Fibroblast of the conjunctiva (primary cell): Measurements from ENCODE around the gene ITGA6.
A peak's percentile ranks its signal among the peaks of the same experiment; 100 is the strongest.

ENCODE experiments used
- DNase-seq: peaks from one replicate; pipeline ENCODE4 v3.0.0-alpha.2; 2010; ENCODE audit warnings: low read depth

Gene ITGA6

DNA sequence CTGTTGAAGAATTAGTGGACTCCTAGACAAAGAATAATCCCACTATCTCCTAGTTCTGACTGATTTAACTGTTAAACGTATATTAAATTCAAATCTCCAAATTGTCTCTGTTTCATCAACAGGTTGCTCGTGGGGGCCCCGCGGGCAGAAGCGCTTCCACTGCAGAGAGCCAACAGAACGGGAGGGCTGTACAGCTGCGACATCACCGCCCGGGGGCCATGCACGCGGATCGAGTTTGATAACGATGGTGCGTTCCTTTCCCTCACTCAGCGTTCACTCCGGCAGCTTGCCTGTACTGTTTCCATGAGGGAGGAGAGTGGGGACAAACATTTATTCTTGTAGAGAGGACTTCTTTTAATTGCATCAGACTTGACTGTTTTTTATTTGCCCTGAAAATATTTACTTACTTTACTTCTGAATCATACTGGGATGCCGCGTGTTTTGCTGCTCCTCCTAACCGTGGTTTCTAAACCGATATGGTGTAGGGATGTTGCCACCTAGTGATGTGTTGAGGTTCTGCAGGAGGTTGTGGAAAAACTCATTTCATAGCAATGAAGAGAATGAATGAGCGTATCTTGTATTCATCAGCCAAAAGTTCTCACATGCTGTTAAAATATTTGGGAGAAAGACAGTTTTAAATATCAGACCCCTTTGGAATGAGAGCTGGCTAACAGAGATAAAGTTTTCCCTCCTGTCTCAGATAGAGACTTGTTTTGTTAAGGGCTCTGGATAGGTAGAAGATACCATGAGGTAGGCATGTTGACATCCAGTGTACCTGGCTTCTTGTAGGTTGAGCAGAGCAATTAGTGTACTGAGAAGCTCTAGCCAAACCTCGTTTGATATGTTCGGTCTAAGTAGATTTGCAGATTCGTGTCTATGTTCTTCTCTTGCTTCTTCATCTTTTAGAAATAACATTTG lies 38.3 kb downstream of the ITGA6 start:
- DNase-seq: peak; percentile 79

DNA sequence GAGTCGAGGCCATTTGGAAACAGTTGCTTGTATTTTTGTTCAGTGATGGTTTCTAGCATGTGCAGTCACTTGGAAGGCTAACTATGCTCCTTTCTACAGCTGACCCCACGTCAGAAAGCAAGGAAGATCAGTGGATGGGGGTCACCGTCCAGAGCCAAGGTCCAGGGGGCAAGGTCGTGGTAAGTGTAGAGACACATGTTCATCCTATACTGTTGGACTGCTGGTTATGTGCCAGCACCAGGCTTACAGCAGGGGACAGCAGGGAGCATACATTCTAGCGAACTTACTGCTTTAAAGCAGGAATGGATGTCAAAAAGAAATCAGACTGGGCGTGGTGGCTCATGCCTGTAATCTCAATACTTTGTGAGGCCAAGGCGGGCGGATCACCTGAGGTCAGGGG lies 40.0 kb downstream of the ITGA6 start:
- DNase-seq: no peak

DNA sequence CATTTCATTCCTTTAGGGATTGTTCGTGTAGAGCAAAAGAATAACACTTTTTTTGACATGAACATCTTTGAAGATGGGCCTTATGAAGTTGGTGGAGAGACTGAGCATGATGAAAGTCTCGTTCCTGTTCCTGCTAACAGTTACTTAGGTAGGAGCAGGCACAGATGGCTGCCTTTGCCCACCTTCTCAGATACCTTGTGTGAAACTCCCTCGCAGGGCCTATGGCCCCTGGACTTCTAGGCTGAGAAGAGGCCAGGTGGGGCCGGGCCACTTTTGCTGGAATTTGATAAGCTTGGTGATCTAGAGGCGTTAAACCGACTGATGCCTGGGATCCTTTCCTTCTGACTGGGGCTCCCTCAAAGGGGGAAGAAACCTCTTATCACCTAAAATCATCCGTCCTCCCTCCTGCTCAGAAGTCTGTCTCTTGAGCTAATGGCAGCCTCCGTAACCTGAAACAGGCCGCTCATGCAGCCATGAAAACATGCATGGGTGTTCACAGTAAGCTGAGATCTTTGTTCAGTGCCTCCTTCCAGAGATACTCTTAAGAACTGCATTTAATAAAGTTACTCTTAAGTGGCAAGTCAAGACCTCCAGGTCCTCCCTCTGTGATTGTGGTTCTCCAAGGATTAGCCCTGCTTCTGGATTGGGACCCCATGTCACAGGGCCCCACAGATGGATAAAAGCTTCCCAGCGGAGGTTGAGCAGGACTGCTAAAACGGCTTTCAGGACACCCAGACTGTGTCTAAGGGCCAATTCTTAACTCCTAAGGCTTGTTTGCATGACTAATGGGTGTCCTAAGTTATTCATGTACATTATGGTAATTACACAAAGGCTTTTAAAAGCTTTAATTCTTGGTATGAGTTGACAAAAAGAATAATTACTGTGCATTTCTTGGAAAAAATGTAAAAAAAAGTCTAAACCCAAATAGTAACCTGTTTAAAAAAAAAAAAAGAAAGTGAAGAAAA lies 43.9 kb downstream of the ITGA6 start:
- DNase-seq: no peak

DNA sequence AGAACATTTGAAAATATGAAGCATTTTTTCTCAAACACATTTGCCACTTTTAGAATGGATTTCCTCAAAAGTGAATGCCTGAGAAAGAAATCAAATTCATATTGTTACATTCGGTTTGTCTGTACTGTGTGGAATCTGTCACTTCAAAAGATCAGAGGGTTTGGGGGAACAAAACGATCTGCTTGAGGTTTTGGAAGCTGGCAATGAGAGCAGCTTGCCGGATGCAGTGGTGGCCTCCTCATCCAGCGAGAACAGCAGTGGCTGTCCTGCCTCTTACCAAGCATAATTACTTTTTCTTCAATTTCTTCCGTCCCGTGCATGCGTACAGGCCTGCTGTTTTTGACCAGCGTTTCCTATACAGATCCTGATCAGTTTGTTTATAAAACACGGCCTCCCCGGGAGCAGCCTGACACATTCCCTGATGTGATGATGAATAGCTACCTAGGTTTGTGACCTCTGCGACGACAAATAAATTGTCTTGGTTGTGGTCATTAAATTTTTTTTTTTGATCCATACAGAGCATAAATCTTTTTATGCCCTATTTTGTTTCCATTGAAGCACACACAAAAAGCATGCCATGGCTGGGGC lies 45.2 kb downstream of the ITGA6 start:
- DNase-seq: no peak

DNA sequence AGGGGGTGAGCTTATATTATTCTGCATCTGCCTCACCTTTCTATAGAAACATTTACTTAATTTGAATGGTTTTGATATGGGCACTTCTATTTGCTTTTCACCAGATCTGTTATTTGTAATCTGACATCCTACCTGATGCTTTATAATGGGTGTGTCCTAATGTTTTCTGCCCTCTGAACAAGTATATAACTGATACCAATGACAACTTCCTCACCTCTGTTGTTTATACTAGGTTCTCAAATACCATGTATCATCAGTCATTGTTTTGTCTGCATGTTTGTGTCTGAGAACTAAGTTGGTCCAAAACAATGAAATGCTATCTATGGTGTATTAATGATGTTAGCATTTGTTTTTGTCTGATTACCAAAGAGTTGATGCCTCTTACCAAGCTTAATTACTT lies 45.8 kb downstream of the ITGA6 start:
- DNase-seq: no peak

DNA sequence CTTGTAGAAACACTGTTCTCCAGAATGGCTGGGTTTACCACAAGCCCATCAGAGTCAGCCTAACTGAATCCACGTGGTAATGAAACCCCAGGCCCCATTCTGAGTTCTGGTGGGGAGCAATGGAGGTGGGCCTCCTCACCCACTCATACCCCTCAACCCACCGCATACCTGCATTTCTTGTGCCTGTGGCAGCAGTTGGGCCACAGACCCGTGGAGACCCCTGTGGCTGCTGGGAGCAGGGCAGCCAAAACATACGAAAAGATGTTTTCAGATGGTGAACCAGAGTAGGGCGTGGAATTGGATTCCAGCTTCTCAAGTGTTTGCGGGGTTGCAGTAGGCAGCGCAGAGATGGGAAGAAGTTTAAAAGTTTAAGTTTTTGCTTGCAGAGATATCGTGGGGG lies 51.0 kb downstream of the ITGA6 start:
- DNase-seq: no peak

DNA sequence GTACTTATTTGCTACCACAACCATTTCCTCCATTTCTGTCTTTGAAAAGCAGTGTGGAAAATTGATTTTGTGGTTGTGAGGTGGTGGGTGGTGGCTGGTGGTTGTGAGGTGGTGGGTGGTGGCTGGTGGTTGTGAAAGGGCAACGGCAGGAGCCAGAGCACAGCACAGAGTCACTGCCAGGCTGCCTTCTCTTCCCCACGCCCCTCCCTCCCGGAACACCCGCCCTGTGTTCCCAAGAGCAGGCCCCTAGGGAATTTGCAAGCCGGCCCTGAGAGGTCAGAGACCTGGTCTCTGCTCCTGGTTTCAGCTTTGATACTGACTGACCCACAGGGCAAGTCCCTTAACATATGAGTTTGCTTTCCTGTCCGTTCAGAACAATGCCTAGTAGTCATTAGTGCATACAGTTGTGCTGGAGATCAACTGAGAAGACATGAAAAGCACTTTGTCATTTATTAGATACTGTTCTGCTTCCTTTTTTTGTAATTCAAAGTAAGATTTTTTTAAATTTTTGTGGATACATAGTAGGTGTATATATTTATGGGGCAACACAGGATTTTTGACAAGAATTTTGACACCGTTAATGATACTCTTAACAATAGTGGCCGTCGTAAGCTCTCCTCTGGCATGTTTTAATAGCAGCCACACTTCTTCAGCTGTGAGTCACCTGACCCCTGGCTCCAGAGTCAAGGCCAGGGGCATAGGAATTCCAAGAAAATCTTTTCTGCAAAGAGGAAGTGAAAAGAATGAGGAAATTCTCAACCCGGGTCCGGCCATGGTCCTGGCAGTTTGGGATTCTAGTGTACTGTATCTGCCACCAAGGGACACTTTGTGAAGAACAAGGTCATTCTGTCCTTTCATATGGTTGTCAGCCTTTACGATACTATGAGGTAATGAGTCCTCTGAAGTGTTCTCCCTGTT lies 53.2 kb downstream of the ITGA6 start:
- no peak for DNase-seq

DNA sequence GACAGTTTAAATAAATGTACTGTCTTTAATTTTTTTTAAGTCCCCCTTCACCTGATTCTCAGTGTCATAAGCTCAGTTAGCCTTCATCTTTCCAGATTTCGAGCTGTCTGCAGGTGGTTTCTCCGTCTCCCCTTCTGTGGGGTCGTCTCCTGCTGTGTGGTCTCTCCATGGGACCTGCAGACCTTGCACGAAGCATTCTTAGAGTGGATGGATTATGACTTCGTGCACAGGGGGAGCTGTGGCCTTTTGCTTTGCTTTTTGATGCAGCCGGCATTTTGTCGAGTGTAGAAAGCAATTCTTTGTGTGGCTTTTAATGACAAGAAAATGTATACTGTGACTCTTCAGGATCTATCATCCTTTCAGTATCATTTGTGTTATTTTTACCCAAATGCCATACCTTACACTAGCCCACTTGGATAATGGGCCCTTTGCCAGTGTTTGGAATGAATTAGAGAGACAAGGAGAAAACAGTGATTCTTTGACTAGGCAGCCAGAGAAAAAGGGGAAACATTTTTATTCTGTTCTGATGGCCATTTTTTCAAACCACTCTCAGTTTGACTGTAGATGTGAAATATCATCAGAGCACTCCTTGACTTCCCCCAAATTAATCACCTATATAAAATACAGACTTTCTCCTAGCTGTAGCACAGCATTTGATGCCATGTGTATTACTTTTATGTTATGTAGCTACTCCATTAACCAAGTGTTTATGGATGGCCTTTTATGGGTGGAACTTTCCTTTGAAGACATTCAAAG lies 54.3 kb downstream of the ITGA6 start:
- no peak for DNase-seq

DNA sequence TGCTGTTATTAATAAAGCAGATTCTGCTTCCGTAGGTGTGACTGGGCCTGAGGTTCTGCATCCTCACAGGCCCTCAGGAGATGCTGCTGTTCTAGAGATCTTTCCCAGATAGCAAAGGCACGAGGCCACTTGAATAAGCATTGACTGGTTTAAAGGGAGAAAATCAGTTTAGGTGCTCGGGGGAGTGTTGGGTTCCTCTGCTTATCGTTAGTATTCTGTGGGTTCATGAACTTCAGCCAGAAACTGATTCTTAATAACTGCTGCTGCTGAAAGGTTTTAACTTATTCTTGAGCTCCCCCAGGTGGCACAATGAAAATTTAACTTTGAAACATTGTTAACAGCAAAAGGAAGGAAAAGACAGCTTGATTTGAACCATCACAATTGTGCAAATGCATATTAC lies 56.9 kb downstream of the ITGA6 start:
- peak; percentile 6 for DNase-seq

DNA sequence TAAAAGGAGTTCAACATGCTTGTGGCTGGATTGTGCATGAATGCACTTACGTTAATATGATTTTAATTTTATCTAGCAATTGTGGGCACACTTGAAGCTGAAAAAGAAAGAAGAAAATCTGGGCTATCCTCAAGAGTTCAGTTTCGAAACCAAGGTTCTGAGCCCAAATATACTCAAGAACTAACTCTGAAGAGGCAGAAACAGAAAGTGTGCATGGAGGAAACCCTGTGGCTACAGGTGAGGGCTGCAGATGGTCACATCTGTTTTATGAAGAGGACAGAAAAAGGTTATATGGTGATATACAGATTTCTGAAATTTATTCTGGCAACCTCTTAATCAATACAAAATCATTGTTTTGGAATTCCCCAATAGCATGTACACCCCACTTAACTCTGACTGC lies 57.3 kb downstream of the ITGA6 start:
- DNase-seq: no peak

DNA sequence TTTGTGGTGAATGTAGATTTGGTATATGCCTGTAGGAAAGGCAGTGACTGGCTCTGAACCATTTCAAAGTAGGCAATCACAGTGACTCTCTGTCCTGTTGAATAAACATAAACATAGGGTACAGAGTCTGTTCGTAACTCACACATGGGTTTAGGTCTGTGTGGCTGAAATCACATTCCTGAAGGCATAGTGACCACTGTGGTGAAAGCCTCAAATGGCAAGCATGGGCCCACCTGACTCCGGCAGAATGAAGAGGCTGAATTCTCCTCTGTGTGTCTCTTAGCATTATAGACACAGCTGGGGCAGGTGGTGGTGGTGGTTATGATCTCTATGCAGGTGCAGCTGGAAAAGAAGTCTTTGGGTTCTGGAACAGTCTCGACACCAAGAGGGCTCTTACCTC lies 61.2 kb downstream of the ITGA6 start:
- no peak for DNase-seq

DNA sequence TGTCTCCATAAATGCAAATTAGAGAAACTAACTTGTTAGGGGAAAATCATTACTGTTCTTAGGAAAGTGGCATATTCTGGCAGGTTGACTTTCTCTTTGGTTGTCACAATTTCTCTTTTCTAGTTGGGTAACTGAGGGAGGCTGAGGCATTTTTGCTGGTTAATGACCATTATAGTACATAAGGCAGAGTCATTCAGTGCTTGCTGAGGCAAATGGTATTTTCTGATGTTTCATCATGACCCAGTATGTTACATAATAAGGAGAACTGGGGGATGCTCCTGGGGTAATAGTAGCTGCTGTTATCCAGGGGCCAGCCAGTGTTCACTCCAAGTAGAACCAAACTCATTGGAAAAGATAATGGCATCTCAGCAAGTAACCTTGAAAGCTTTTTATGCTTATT lies 62.3 kb downstream of the ITGA6 start:
- no peak for DNase-seq

DNA sequence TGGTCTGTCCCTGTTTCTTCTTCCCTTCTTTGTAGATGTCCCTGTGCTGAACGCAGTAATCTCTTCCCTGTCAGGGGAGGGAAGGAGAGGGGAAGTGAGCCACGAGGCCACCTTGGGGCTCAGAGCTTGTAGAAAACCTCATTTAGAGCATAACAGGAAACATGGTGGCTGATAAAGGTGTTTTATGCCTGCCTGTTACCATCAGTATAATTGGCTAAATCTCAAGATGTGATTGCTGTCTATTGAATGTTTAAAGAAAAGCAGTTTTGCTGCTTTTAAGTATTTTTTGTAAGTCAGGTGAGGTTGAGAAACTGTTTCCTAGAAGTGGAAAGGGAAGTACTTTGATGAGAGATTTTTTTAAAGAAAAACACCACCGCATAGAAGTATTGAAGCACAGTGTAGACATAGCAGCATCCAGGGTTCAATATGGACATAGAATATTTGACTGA lies 68.8 kb downstream of the ITGA6 start:
- DNase-seq: no peak

DNA sequence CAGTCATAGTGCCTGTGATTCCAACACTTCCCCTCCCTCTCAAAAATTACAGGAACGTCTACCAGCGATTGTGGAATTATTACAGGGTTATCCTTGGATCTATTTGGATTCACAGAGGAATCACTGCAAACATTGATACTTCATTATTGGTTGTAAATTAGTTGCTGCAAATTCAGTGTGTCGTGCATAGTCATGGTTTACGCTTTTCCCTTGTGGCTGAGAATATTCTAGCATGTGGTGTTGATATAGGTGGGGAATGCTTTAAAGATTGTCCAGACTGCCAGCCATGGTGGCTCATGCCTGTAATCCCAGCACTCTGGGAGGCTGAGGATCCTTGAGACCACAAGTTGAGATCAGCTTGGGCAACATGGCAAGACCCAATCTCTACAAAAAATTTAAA lies 79.8 kb downstream of the ITGA6 start:
- no peak for DNase-seq

DNA sequence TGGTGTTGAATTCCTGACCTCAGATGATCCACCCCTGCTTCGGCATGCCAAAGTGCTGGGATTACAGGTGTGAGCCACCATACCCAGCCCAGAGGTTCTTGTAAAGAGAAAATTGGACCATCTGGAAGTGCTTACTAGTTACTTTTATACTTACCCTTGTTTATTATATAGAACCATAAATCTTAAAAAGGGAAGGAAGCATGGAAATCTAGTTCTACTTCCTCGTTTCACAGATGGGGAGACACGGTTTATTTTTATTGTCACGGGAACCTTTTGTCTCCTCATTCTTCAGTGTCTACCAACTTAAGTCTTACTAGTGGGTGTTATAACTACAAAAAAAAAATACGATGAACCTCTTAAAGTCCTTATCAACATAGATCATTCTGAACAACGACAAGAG lies 82.7 kb downstream of the ITGA6 start:
- DNase-seq: no peak

DNA sequence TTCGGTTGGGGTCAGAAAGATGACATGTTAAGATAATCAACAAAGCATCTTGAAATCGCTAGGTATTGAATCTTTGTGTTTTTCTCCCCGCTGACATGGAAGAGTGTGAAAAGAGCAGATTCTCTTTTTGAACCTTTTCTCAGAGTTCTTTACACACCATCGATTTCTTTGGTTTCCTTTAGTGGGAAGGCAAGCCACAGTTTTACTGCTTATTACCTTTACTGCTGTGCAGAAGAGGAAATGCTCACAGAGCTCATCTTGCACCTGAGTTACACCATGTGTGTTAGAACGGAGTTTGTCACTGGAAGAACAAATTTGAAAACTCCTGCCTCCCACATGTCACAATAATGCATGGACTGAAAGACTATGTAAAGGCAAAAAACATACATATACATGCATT lies 83.2 kb downstream of the ITGA6 start:
- no peak for DNase-seq

DNA sequence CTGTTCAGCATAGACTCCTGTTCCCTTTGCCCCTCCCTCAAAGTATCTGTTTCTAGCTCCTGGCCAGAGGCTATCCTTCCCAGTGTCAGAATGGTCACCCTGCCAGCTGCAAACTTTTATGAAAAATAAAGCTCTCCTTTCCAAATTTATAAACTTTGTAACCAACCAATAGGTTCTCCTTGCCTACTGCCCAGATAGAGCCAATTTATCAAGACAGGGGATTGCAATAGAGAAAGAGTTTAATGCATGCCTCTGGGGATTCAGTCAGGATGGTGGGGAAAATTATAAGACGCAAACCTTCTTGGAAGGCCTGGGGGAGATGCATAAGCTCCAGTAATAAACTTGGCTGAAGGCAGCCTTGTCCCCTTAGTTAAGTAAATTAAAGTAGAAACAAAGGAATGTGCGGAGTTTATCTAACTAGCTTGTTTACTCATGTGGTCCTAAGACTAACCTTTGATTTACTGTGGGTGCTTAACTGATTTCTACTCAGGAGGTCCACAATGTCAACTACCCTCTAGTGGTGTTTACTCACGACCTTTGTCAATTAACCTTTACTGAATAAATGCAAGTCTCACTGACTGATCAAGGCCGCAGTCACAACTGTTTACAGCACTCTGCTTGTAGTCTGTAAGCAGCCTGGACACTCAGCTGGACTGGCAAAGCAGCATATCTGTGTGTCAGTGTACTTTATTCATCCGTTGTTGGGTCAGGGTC lies 85.6 kb downstream of the ITGA6 start:
- DNase-seq: no peak

DNA sequence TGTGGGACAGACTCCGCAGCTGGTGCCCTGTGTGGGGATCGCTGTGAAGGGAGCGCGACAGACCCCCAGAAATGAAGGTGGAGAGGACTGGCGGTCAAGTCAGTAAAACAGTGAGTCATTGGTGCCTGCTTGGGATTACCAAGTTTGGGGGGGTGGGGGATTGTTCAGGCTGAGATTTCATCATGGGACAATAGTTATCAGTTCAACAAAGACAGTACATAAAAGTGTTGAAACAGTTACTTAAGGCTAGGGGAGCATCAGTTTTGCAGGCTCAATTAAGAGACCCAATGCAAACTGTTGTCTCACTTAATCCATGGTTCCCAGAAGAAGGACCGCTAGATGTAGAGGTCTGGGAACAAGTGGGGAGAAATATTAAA lies 86.1 kb downstream of the ITGA6 start:
- DNase-seq: no peak

DNA sequence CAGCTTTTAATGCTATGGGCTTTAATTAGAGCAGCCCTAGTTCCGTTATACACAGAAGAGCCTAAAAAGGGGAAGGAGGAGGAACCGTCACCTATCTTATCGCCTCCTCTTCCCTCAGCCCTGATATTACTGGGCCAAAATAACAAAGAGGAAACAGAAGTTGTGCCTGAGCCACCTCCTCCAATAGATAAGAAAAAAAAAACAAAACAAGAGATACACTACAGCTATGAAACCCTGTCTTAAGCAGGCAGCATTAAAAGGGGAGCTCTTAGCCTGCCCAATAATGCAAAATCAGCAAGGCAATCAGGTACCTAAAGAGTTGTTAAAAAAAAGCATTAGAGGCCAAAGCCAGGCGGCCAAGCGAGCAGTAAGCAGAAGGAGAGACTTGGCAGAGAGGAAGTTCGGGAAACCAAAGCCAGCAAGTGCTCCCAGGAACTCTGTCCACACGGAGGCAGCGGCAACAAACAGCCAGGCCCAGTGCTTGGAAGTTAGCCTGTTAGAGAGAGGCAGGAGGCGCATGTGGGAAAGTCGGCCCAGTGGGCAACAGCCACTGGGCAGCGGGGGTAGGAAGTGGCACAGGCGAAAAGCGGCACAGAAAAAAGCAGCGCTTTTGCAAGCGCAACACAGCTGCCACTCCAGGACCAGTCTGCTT lies 86.7 kb downstream of the ITGA6 start:
- DNase-seq: no peak

DNA sequence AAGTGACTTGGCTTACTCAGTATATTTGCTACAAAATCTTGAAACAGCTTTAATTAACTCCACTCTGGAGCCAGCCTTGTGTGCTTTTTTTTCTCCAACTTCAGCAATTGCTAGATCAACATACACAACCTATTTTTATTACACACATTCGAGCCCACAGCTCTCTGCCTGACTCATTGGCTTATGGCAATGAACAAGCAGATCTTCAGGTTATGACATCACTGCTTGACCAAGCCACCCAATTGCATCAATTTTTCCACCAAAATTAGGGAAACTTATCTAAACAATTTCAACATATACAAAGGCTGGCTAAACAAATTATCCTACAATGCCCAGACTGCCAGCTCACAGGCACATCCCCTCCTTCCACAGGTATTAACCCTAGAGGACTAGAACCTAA lies 88.9 kb downstream of the ITGA6 start:
- no peak for DNase-seq
